Erythroblast (primary cell): ENCODE results near the gene SUGCT.

Experiments used
- GATA1 ChIP-seq: IDR thresholded peaks from 2 replicates; pipeline ENCODE4 v1.6.1; 2011; ENCODE audit warnings: low read depth, mild to moderate bottlenecking, control low read depth, low read length, moderate library complexity
- POLR2A ChIP-seq: IDR thresholded peaks from 2 replicates; pipeline ENCODE4 v1.6.1; 2011; ENCODE audit warnings: mild to moderate bottlenecking, low read length

DNA sequence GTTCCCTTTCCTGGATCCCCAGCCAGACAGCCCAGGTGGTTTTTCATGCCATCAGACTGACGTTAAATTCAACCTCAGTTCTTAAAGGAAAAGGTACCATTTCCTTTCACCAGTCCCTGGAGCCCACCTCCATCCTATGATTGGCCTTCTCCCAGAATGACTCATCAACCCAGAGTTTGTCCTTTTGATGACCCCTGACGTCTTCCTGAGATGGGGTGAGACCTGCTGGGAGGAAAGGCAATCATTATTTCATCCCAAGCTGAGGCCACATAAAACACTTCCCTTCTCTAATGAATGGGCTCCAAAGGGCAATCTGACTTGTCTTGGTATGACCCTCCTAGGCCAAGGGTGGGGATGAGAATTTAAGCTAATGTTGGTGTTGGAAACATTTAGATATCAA is 750.7 kb downstream of the SUGCT start:
- TF ChIP-seq POLR2A (no peak), GATA1 (no peak)
